ELR (cell line): ENCODE results near the gene RBM19.
"Not testable (repeated sequence)": the region's sequence is repeated elsewhere in the genome, so short reads cannot be mapped to it uniquely, and the experiment has no call there.

Source experiments
- DNase-seq: peaks from one replicate; pipeline ENCODE4 v3.0.0-alpha.2; 2015; ENCODE audit warnings: low read depth

Gene RBM19

DNA sequence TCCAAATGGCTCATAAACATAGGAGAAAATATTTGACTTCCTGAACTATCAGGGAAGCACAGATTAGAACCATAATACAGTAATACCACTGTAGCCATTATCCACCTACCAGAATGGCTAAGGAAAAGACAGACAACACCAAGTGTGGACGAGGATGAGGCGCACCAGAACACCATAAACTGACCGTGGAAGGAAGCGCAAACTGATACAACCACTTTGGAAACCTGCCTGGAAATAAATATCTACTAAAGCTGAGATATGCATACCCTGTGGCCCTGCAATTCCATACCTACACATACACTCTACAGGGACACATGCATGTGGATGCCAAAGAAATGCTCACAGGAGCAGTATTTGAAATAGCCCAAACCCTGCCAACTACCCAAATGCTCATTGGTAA lies 60.3 kb downstream of the RBM19 start:
- DNase-seq = no peak

- DNase-seq = peak; percentile 81
These were observed 62.7 kb downstream of the RBM19 start for GRCh38 chr12:113903381-113903863.

- not testable (repeated sequence) for DNase-seq
These were observed 64.8 kb downstream of the RBM19 start for GRCh38 chr12:113901319-113901718.

DNA sequence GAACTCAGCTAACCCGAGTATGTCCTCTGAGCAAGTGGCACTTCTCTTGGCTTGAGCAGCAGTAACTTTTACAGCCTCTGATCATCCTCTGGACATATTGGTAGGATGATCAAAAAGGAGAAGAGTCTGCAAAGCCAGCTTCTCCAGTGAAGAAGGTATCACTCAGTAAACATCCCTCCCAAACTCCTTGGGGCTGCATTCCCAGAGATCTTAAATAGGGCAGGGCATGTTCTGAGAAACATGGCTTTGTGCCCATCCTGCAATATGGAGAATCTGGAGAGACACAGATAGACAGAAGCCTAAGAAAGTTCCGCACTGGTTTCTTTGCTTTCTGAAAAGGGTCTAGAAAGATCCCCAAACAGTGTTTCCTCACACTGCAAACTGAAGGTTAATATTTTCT lies 65.4 kb downstream of the RBM19 start:
- no peak for DNase-seq

DNA sequence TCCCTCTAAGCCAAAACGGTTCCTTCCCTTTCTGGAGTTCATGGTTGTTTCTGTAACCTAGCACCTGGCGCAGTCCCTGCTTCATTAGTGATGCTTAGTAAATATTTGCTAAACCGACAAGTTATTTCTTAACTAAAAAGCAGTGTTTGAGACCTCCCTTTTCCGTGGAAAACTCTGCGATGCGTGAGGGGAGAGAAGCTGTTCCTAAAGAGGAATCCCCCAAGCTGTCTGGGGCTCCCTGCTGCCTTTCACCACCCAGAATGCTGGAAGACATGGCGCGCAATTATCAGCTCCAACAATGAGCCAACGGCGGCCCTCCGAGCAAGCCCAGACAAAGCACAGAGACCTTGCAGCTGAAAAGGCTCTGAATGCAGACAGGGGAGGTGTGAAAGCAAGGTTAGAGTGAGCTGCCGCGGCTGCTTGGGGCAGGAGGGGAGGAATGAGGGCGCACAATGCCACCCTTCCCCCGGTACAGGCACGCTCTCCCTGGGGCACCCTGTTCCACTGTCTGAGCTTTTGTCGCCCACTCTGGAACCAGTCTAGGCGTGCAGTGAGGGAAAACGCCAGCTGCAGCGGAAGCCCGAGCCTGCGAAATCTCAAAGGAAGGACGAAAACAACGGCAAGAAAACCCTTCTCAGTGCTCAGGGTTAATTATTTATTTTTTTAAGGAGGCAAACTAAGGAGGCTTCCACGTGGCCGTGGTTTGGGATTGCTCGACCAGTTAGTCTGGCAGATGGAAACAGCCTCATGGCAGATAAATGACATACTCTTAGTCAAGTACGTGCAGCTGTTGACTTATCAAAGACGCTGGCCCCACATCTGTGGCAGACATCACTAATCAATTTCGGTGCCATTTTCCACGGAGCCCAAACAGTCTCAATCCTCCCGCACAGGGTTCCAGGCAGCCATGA lies 66.3 kb downstream of the RBM19 start:
- DNase-seq = no peak

GRCh38 chr12:113899042-113899560 lies 67.0 kb downstream of the RBM19 start:
- DNase-seq = no peak

DNA sequence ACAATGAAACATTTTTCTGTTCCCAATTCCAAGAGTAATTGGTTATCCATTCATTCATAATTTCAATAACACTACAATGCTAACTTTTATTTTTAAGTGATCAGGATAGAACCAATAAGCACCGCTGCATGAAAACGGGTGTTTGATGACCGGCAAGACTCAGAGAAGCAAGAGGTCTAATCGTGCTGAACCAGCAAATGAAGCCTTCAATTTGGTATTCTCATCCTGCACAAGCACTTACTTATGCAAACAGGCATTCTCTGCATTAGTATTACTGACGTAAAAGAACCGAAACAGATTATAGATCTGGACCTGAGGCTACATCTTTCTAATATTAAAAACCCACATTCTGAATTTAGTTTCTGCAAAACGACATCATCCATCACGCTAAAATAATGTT lies 67.7 kb downstream of the RBM19 start:
- DNase-seq = no peak

DNA sequence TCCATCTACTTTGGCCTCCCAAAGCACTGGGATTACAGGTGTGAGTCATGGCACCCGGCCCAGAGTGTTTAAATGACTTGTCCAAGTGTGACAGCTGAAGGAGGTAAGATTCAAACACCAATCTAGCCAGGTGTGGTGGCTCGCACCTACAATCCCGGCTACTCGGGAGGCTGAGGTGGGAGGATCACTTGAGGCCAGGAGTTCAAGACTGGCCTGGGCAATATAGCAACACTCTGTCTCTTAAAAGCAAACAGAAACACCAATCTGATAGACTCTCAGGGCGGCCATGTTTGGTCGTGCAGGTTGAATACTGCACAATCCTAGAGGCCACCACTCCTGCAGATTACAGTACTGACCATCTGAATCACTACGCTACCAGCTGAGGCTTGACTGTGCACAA lies 68.7 kb downstream of the RBM19 start:
- DNase-seq = no peak

- no peak for DNase-seq
These were observed 69.3 kb downstream of the RBM19 start for GRCh38 chr12:113896841-113897240.

DNA sequence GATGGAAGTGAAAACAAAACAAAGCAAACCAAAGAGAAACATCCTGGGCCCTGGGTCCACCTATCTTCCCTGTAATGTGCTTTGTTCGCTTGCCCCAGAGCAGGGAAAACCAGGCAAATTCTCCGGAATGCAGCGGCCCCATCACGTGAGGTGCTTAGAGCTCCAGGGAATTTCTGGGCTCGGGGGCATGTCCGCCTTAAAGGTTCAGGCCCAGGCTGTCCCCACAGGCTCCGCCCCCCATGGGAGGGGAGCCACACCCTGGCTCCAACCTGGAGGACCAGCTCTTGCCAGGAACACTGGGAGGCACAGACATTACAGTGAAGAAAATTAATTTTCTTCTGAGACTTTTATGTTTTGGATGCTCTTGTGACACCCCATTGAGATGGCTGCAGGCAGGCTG lies 69.9 kb downstream of the RBM19 start:
- no peak for DNase-seq

GRCh38 chr12:113895176-113895575 lies 70.9 kb downstream of the RBM19 start:
- DNase-seq = no peak

GRCh38 chr12:113894697-113895096 lies 71.4 kb downstream of the RBM19 start:
- no peak for DNase-seq

DNA sequence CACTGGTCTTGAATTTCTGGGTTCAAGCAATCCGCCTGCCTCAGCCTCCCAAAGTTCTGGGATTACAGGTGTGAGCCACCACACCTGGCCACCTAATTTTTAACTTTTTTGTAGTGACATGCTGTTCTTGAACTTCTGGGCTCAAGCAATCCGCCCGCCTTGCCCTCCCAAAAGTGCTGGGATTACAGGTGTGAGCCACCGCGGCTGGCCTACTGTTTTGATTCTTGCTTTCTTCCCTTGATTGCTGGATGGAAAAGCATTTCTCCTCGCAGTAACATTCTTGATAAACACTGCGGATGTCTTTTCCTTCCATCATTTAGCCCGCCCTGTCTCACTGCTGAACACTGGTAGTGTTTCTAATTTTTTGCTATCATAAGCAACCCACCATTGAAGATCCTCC lies 72.9 kb downstream of the RBM19 start:
- no peak for DNase-seq

GRCh38 chr12:113892556-113892955 lies 73.6 kb downstream of the RBM19 start:
- no peak for DNase-seq

GRCh38 chr12:113891739-113892520 lies 74.2 kb downstream of the RBM19 start:
- no peak for DNase-seq

GRCh38 chr12:113891167-113891692 lies 74.9 kb downstream of the RBM19 start:
- no peak for DNase-seq

DNA sequence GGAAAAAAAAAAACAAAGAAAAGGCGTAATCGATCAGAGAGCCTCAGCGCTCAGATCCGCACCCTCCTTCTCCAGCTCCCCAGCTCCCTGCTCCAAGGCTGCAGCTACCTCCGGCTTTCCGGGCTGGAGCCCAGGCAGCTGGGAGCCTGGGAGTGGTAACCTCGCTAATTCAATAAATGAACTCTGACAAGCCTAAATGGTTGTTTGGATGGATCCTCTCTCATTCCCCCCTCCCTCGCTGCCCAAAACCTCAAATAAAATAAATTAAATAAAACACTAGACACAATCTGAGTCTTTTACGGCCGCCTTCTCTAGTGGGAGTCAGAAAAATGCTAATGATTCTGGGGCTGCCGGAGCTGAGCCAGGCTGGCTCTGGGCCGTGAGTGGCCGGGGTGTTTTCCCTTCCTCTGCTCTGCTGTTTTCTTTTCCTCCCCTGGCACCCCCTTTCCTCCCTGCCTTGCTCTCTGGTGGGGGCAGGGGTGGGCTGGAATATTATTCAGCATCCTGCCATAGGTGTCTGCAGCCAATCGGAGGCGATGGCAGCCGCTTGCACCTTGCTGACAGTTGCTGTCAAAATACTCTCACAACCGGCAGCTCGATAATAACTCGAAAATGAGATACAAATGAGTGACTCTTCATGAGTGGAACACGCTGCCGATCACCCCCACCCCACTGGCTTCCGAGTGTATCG lies 76.1 kb downstream of the RBM19 start:
- no peak for DNase-seq

DNA sequence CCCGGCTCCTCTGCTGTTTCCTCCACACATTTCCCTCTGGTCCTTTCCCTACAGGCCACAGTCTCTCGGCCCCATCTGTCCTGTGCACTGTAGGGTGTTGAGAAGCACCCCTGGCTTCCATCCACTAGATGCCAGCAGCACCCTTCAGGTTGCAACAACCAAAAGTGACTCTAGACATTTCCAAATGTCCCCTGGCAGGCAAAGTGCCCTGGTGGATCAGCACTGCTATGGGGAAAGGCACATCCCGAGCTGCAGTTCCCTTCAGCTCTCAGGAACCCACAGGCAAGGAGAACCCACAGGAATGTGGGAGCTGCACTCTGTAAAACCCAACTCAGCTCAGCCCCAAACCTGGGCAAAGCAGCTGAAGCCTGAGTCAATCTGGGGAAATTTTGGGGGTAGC lies 77.0 kb downstream of the RBM19 start:
- DNase-seq = peak; percentile 15

DNA sequence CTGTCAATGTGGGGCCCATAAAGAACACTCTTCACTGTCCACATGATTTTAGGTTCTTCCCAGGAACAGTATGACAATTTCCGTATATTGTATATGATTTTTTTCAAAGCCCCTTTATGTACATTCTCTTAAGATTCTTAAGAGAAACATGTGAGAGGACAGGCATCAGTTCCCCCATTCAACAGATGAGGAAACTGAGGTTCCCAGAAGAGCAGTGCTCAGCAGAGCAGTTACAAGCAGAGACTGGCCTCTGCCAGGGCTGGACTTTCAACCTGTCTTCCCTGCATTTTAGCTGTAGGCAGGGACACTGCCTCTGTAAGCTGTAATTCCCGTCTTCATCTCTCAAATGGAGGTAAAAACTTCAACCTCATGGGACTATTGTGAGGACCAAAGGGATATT lies 77.7 kb downstream of the RBM19 start:
- no peak for DNase-seq

- no peak for DNase-seq
These were observed 78.2 kb downstream of the RBM19 start for GRCh38 chr12:113887906-113888305.

DNA sequence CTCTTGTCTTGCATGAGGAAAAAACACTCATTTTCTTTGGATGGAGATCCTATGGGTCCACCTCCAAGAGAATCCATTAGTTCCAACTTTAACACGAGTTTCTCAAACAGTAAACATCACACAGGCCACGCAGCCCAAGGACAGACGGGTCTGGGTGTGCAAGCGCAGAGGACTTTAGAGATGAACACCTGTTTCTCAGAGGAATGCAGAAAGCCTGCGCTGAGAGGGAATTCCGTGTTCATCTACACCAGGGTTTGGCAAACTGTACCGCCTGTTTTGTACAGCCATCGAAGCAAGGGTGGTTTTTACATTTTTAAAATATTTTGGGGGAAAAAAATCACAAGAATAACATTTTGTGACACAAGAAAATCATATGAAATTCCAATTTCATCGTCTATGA lies 79.4 kb downstream of the RBM19 start:
- DNase-seq = no peak

- DNase-seq = no peak
These were observed 81.7 kb downstream of the RBM19 start for GRCh38 chr12:113884392-113884791.
